Measurements from ENCODE around the gene LGMN. TPM values are rescaled to one million over a fixed set of nuclear protein-coding genes. Genes with fewer than 3 reads are reported as not detected.

Gene LGMN
- total and polyA plus RNA-seq, 2 of the 8 experiments (the other 6 are each of a cell fraction or from before 2014, with no cell fraction given) = 57.4 to 83.4 TPM

DNA sequence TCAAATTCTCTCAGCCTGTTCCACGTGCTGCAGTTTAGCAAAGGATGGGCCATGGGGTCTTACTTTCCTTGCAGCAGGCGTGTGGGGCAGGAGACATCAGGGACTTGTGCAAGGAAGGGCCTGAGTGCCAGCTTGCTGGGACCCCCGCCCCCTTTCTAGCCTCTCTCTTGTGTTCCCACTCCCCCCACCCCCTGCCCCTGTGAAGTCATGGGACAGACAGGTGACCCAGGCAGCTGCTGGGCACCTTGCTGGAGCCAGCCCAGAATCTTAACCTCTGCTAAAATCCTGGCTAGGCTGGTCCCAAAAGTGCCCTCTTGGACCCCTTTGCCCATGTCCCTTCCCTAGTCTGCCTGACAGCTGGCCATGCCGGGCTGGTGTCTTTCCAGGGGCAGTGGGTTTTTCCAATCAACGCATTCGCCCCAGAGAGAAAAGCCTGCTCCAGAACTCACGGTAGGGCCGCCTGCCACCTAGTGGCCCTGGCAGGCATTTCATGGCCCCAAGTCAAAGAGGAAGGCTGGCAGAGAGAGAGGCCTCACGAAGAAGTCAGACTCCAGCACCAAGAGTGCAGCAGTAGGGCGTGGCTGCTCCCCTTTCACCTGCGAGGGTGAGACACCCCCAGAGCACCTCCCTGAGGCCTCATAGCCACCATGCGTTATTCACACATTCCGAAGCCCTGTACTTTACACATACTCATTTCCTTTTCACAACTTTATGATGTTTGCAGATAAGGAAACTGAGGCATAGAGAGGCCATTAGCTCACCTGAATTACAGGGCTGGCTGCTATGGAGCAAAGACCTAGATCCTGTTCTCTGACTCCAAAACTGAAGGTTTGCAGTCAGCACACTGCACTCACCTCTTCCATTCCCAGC is 67.4 kb downstream of the LGMN start:
- no peaks in the 10 kb centered on the region for H3K27me3 ChIP-seq (replicated peaks in 1 of 4; ENCODE audit: control insufficient read depth in 3 of 4, extremely low read depth in 1 of 4, insufficient read depth in 3 of 4, low read length in 3 of 4)
- H3K4me3 ChIP-seq (ENCODE audit: extremely low read depth in 1 of 4, insufficient read depth in 2 of 4, low read depth in 3 of 4, low read length in 4 of 4) = no peak overlapping the region
- peaks cover 0 to 3% (median 0%) of the 10 kb centered on the region in 4 experiments; a peak in 1 of 7 replicates for H3K4me1 ChIP-seq (replicated peaks in 1 of 4; ENCODE audit: control insufficient read depth in 3 of 4, insufficient read depth in 4 of 4, low read length in 3 of 4)
- no peaks in the 10 kb centered on the region for H3K9me3 ChIP-seq (ENCODE audit: insufficient read depth in 2 of 2, low read depth in 1 of 2, low read length in 1 of 2)
- no peak overlapping the region for H3K14ac ChIP-seq (ENCODE audit: insufficient read length)
- no peak overlapping the region for H3K56ac ChIP-seq (replicated peaks; ENCODE audit: insufficient read length, low read depth, low read length)
- H4K91ac ChIP-seq (replicated peaks; ENCODE audit: insufficient read length, low read length) = no peak overlapping the region
- no peaks in the 10 kb centered on the region for H3K79me1 ChIP-seq (ENCODE audit: low read depth, low read length)
- no peak overlapping the region for H2BK12ac ChIP-seq (ENCODE audit: low read depth, low read length)
- H3K27ac ChIP-seq (ENCODE audit: low read depth, low read length) = no peak overlapping the region
- H3K18ac ChIP-seq (ENCODE audit: extremely low read depth, low read length) = no peak overlapping the region
- H3K23ac ChIP-seq (ENCODE audit: insufficient read length) = no peak overlapping the region
- no peak overlapping the region for H2AK5ac ChIP-seq (ENCODE audit: low read depth, low read length)
- no peak overlapping the region for H2AFZ ChIP-seq (ENCODE audit: low read length)
- peaks cover 11% of the 10 kb centered on the region; the same call in 1 of the 2 replicates for H3K23me2 ChIP-seq (ENCODE audit: low read depth, low read length)
- no peak overlapping the region for H3K4ac ChIP-seq (replicated peaks; ENCODE audit: insufficient read length, low read depth, low read length)
- no peak overlapping the region for H2BK20ac ChIP-seq (ENCODE audit: low read length)
- 35% methylated on average over 12 of the region's 13 CpGs; no CpG with 5 or more reads in 1 of the 2 experiments for WGBS, 2 experiments (ENCODE audit: extremely low coverage in 1 of 2, insufficient coverage in 1 of 2, insufficient read length in 1 of 2, insufficient replicate concordance in 2 of 2, low coverage in 1 of 2, low lambda C conversion rate in 2 of 2, missing lambda C conversion rate in 1 of 2)
- peaks cover 0 to 4% of the 10 kb centered on the region in 2 experiments for H4K20me1 ChIP-seq (replicated peaks in 1 of 2; ENCODE audit: control insufficient read depth in 1 of 2, insufficient read depth in 2 of 2, low read length in 2 of 2)
- H2BK120ac ChIP-seq (replicated peaks; ENCODE audit: low read depth, low read length) = no peak overlapping the region
- H3K4me2 ChIP-seq (ENCODE audit: insufficient read depth in 1 of 2, low read depth in 2 of 2, low read length in 2 of 2) = no peak overlapping the region
- no peak overlapping the region for H2BK5ac ChIP-seq (ENCODE audit: low read depth, low read length)
- FAIRE-seq (no peak), DNase-seq (ENCODE audit: low read depth in 1 of 2, low spot score in 2 of 2) (peak; percentile 50 to 83)
- H2BK15ac ChIP-seq (ENCODE audit: low read length) = no peak overlapping the region
- H4K8ac ChIP-seq (ENCODE audit: extremely low read depth, insufficient read depth, low read length) = no peak overlapping the region; the same call in 1 of the 2 replicates
- H3K9ac ChIP-seq (replicated peaks in 1 of 4; ENCODE audit: extremely low read depth in 1 of 4, low read depth in 3 of 4, low read length in 3 of 4) = no peak overlapping the region
- ChIA-PET POLR2A (ENCODE audit: partially characterized antibody) (interaction anchor here (0.7 kb wide), 1 partner anchor 11 kb away, joined by 3 read pairs; no protein-coding TSS in a partner anchor), CTCF (ENCODE audit: partially characterized antibody) (interaction anchor here (0.6 to 5.7 kb wide), 26 partner anchors 9 to 641 kb away, joined by 3 to 39 read pairs (median 4); partner anchors contain the start of gene TRIP11)
- no peaks in the 10 kb centered on the region for H3K36me3 ChIP-seq (ENCODE audit: control insufficient read depth in 2 of 4, insufficient read depth in 4 of 4, low read length in 3 of 4)
- H3K79me2 ChIP-seq (ENCODE audit: control insufficient read depth in 1 of 2, insufficient read depth in 2 of 2, low read length in 2 of 2) = no peaks in the 10 kb centered on the region
- H4K5ac ChIP-seq (ENCODE audit: insufficient read length, low read depth, low read length) = no peak overlapping the region
- no peak for TF ChIP-seq CHD1 (IDR thresholded peaks at IDR 0.05; ENCODE audit: low read depth, low read length)
- no peak for TF ChIP-seq EP300 (IDR thresholded peaks at IDR 0.05; ENCODE audit: borderline replicate concordance in 1 of 2, low read depth in 2 of 2, low read length in 2 of 2)
- TF ChIP-seq RNF2 (IDR thresholded peaks at IDR 0.05; ENCODE audit: borderline replicate concordance, low read depth, low read length, missing control alignments, poor library complexity, severe bottlenecking) = no peak
- TF ChIP-seq CBX8 (IDR thresholded peaks at IDR 0.05; ENCODE audit: borderline replicate concordance, low read depth, low read length) = no peak
- no peak for TF ChIP-seq ZNF274 (IDR thresholded peaks at IDR 0.05; ENCODE audit: borderline replicate concordance, extremely low read depth, low read length)
- no peak for TF ChIP-seq HDAC6 (IDR thresholded peaks at IDR 0.05; ENCODE audit: low read depth, low read length)
- TF ChIP-seq FOSL1 (IDR thresholded peaks at IDR 0.05; ENCODE audit: insufficient read depth, low read depth, low read length) = no peak
- TF ChIP-seq NRF1 (IDR thresholded peaks at IDR 0.05; ENCODE audit: low read depth, low read length) = no peak
- TF ChIP-seq SIN3A (conservative IDR thresholded peaks at IDR 0.05 in 1 of 2, IDR thresholded peaks at IDR 0.05 in 1 of 2; ENCODE audit: low read depth in 1 of 2, low read length in 2 of 2) = 0 out of 4 replicates have a peak, but pooled peaks of 1 of the 2 experiments have one; percentile 59
- no peak for TF ChIP-seq GTF2F1 (IDR thresholded peaks at IDR 0.05; ENCODE audit: borderline replicate concordance, low read depth, low read length)
- TF ChIP-seq SP1 (IDR thresholded peaks at IDR 0.05; ENCODE audit: low read depth, low read length) = no peak

Data from H1 (cell line).